ENCODE data around the gene TENT5C.

The TENT5C gene

DNA sequence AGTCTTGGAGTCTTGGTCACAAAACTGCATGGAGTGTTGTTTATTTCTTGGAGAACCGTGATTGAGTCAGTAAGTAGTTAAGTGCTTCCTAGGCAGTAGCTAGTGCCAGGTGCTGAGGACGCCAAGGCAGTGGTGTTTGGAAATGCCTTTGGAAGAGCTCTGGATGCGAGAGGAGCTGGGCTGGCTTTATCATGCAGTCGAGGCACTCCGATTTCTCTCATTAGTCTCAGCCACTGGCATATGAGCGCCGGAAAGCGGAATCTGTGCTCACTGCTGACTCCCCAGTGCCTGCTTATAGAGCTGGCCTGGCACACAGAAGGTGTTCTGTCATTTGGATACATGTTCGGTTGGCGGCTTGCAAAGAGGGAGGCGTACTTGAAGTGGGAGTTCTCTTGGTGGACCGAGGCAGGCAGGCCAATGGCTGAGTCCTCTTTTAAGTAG lies 3.6 kb downstream of the TENT5C start:
- no peak for TF ChIP-seq ZNF274 (IDR thresholded peaks at IDR 0.05; ENCODE audit: low read depth, low read length)
- H3K4me3 ChIP-seq (ENCODE audit: low read length): no peak overlapping the region

DNA sequence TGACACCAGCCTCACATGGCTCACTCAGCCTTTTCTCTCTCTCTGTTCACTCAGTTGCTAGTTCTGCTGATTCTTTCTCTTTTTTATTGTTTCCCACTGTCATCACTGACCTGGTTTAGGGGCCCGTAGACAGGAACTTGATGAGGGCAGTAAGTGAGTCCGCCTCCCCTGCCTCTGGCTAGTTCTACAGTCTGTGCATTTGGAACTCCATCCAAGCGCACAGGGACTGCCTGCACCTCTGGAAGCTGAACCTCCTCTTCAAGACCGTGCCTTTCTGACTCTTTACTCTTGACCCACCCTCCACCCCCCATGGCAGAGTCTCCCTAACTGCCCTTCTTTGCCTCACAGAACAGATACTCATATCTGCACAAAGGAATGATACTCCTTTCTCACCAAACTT lies 4.2 kb downstream of the TENT5C start:
- no peak overlapping the region for H3K4me3 ChIP-seq (ENCODE audit: low read length)
- no peak for TF ChIP-seq ZNF274 (IDR thresholded peaks at IDR 0.05; ENCODE audit: low read depth, low read length)

DNA sequence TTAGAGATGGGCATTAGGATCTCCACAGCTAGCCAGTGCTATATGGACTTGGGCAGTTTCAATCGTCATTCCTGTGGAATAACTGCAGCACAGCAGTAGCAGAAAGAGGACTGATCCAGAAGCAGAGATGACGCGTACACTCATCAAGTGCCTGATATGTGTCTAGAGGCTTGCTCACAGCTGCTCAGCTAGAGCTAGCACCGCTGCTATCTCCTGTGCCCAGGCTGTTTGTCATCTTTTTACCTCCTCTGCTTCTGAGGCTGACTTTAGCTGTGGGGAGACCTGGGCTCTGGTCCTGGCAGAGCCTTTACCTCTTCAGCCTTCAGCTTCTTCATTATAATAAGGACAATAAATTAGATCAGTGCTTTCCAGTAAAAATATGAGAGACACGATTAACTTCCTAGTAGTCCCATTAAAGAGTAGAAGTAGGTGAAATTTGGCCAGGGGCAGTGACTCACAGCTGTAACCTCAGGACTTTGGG lies 5.3 kb downstream of the TENT5C start:
- no peak for TF ChIP-seq ZNF274 (IDR thresholded peaks at IDR 0.05; ENCODE audit: low read depth, low read length)
- H3K4me3 ChIP-seq (ENCODE audit: low read length): no peak overlapping the region

DNA sequence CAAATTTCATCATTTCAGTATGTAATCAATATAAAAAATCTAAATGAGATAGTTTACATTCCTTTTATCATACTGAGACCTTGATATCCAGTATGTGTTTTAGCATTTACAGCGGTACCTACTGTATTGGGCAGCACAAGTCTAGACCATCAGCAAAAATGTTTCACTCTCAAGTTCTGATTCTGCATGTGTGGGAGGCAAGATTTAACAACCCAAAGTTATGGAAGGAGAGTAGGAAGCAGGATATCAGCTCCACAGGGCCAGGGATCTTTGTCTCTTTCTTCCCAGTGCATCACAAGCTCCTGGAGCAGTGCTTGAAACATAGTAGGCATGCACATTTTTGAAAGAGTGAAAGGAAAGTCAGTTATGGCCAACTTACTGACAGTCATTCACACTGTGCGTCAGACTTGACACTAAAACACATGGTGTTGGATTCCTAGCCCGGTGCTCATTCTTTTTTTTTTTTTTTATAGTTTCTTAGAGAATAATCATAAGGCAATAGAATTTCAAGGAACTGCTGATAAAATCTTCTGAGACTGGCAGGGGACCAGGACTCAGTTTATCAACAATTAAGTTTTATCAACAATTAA lies 6.1 kb downstream of the TENT5C start:
- no peak for TF ChIP-seq ZNF274 (IDR thresholded peaks at IDR 0.05; ENCODE audit: low read depth, low read length)
- no peak overlapping the region for H3K4me3 ChIP-seq (ENCODE audit: low read length)

DNA sequence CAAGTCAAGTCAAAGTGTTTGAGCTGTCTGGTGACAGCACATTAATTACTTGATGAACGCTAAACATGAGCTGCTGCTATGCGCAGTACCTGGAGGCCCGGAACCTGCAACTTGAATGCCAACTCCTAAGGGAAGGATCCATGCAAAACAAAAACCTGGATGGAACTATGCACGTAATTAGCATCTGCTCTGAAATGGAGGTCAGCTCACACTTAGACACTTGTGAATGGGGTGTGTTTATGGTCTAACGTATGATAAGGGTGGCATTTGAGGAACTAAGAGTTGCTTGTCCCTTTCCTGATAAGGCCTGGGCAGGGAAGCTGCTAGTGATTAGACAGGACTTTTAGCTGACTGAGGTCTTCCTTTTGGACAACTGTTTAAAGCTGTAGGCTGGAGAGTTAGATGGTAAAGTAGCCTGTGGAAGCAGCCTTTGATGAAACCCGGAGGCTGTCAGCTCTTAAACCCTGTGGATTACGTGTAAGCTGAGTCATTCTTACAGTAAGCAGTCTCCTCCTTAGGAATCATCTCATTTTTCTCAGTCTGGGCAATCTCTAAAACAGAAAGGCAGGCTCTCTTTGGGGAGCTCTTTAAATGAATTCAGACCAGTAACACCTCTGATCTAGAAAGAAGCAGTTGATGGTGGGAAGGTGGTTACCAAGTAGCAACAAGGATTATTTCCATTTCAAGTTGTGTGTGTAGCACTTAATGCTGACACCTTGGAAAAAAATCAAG lies 6.8 kb downstream of the TENT5C start:
- no peak for TF ChIP-seq ZNF274 (IDR thresholded peaks at IDR 0.05; ENCODE audit: low read depth, low read length)
- H3K4me3 ChIP-seq (ENCODE audit: low read length): no peak overlapping the region

DNA sequence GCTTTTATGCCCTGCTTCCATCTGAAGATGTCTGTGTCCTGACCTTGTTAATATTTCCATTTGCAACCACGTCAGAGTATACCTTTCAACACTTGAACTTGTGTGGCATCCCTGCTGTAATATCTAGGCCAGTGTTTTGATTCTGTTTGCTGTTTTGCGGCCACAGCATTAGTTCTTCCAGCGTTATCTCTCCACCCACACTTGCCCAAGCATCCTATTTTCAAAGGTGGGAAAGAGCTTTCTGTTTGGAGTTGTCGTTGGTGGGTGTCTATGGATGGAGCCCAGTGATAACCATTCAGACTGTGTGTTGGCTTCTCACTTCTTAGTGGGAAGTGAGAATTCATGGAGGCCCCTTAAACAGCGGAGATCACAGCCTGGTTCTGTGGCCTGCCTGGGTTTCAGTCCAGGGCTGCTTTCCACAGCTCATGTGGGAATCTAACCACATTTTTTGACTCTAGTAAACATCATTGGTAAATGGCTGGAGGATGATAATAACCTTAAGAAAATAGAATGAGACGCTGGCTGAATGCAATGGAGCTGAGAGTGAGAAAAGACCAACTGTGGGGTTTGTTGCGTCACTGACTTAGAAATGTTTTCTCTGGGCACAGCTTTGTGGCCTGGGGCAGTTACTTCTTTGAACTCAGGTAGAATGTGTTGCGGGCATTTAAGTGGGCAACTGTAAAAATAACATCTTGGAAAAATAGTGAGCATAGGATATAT lies 7.6 kb downstream of the TENT5C start:
- no peak overlapping the region for H3K4me3 ChIP-seq (ENCODE audit: low read length)
- no peak for TF ChIP-seq ZNF274 (IDR thresholded peaks at IDR 0.05; ENCODE audit: low read depth, low read length)

DNA sequence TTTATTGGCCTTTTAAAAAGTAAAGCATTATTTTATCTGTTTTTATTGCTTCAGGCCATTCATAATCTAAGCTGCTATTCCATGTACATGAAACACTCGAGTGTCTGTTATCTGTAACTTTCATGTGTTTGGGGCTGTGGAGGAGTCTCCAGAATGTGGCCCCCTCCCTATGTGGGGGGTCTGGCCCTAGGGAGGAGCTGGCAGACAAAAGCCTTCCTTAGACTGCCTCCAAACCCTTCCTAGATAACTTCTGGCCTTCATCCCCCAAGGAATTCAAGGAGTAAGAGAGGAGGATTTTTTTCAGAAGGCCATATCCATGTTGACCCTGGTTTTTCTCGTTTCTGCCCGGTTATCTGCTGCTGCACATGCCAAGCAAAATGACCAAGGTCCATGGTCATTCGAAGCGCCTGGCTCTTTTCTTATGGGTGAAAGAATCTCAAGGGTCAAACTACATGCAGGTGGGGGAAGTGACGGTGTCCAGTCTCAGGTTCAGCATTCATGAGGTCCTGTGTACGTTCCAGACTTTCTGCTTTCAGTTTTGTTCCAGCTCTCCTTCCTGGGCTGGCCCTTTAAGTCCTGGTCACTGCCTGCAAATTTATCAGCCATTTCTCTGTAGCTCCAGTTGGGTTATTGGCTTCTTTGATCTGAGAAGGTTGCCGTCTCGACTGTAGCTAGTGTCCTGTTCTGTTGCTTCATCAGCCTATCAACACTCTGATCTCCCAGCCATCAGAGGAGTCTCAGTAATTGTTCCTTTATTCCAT lies 8.3 kb downstream of the TENT5C start:
- no peak overlapping the region; the same call in 1 of the 2 replicates for H3K4me3 ChIP-seq (ENCODE audit: low read length)
- no peak for TF ChIP-seq ZNF274 (IDR thresholded peaks at IDR 0.05; ENCODE audit: low read depth, low read length)

DNA sequence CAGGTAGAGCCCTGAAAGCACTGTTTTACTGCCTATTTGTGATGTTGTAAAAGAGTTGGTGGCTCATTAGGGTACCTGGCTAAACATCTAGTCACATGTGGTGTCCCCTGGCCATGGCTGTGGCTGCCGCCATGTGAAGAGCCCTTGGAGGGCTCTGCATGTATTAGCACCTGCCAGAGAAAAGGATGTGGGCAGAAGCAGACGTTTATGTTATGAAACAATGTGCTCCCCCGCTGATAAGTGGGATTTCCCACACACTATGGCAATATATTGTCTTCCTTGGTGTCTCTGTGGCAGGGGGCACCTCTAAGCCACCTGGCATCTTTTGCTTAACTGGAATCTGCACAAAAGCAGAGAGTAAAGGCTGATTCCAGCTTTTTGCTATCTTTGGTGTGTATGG lies 9.6 kb downstream of the TENT5C start:
- no peak for TF ChIP-seq ZNF274 (IDR thresholded peaks at IDR 0.05; ENCODE audit: low read depth, low read length)
- H3K4me3 ChIP-seq (ENCODE audit: low read length): no peak overlapping the region

DNA sequence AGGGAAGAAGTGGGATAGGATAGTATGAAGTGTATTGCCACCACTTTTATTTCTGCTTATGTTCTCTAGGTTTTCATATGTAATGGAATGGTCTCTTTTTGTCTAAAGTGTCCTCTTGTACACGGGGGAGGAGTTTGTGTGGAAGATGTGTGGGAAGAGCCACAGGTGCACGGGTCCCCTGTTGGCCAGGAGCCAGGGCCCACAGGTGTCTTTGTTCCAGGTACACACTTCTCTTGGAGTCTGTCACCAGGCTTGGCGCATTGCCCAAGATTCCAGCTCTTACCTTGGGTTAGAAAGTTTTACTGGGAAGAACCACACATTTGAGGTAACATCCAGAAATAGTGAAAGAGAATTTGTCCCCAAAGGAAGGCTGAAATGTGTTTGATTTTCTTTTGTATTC lies 10.5 kb downstream of the TENT5C start:
- TF ChIP-seq ZNF274 (IDR thresholded peaks at IDR 0.05; ENCODE audit: low read depth, low read length): no peak
- no peak overlapping the region for H3K4me3 ChIP-seq (ENCODE audit: low read length)

DNA sequence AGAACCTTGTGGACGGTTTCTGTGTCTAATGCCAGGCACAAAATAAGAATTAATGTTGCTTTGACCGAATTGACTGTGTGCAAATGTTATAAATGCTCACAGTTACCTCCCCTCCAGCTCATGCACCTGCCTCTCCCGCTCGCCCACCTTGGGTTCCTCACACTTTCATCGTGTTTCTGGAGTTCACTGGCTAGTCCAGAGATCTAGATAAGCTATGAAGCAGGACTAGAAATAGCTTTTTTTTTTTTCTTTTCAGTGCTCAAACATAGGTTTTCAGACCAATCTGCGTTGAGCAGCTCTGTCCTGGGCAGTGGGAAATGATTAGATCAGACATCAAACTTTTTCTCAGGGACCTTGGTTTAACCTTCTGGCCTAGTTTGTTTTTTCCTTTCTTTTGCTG lies 11.1 kb downstream of the TENT5C start:
- no peak overlapping the region for H3K4me3 ChIP-seq (ENCODE audit: low read length)

DNA sequence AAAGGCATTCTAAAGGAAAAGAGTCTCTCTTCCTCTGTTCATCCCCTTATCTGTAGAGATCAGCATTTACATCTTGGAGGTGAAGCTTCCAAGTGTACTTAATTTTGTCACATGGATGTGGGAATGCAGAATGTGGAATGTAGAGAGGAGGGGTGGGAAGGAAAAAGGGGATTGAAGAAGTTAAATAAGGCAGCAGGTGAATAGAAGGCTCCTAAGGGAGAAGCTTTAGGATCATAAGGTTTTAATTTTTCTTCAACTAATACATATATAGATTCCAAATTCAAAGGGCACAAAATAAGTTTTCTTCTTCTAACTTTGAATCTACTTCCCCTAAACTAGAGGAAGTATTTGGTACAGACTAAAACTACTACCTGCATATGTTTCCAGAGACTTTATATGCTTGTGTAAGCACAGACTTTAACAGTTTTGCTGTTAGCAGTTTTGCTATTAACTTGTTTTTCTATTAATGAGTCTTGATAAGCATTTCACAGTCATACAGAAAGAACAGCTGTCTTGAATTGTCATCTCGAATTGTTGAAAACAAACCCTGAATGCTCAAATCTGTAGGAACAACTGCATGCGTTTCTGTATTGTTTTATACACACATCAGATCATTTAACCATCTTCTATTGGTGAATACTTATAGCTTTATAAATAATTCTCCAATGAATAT lies 12.7 kb downstream of the TENT5C start:
- no peak for TF ChIP-seq ZNF274 (IDR thresholded peaks at IDR 0.05; ENCODE audit: low read depth, low read length)
- no peak overlapping the region for H3K4me3 ChIP-seq (ENCODE audit: low read length)

More for the DNA sequence above, 11.1 kb downstream of the TENT5C start:
- TF ChIP-seq ZNF274 (IDR thresholded peaks at IDR 0.05; ENCODE audit: low read depth, low read length): no peak

DNA sequence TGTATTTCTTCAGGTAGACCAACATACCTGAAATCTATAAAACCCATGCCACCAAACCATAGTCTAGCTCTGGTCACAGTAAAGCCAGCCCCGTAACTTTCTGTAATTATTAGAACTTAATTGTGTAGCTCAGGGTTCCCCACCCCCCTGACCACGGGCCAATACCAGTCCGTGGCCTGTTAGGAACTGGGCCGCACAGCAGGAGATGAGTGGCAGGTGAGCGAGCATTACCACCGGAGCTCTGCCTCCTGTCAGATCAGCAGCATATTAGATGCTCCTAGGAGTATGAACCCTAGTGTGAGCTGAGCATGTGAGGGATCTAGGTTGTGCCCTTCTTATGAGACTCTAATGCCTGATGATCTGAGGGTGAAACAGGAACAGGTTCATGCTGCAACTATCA lies 14.6 kb downstream of the TENT5C start:
- no peak overlapping the region for H3K4me3 ChIP-seq (ENCODE audit: low read length)
- no peak for TF ChIP-seq ZNF274 (IDR thresholded peaks at IDR 0.05; ENCODE audit: low read depth, low read length)

DNA sequence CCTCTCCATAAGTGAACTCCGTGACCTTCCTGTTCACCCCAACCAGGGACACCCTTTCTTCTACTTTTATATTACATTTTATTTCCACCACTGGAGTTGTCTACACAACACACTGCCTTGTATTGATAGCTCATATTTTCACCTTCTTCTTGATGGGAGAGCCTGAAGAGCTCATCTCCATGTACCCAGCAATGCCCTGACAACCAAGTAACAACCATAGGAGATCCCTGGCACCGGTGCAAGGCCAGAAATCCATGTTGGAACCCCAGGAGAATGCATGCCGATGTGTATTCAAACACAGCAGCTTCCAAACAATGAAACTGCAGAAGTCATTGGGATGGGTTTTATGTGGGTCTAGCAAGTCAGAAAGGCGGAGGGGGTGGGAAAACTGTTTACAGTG lies 15.5 kb downstream of the TENT5C start:
- H3K4me3 ChIP-seq (ENCODE audit: low read length): no peak overlapping the region
- TF ChIP-seq ZNF274 (IDR thresholded peaks at IDR 0.05; ENCODE audit: low read depth, low read length): no peak

DNA sequence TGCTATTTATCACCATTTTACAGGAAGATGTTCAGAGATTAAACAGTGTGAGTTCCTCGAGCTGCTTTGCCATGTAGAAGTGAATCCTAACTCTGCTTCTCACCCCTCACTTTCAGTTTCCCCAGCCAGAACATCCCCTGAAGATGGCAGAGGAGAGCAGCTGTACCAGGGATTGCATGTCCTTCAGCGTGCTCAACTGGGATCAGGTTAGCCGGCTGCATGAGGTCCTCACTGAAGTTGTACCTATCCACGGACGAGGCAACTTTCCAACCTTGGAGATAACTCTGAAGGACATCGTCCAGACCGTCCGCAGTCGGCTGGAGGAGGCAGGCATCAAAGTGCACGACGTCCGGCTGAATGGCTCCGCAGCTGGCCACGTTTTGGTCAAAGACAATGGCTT lies 16.9 kb downstream of the TENT5C start:
- TF ChIP-seq ZNF274 (IDR thresholded peaks at IDR 0.05; ENCODE audit: low read depth, low read length): no peak
- no peak overlapping the region for H3K4me3 ChIP-seq (ENCODE audit: low read length)
